Neutrophil (primary cell): ENCODE results near the gene SLC35A2.

Source experiments
- H3K27ac ChIP-seq: fragments of 200-600 bp; sonication (generic); 2 replicates; pipeline ENCODE4 v1.5.1; 2016; ENCODE audit warnings: mild to moderate bottlenecking, moderate library complexity
- H3K27me3 ChIP-seq: fragments of 200-600 bp; sonication (generic); 2 replicates; pipeline ENCODE4 v1.6.0; 2016; ENCODE audit warnings: mild to moderate bottlenecking
- H3K36me3 ChIP-seq: fragments of 200-600 bp; sonication (generic); 2 replicates; pipeline ENCODE4 v1.5.1; 2017
- H3K4me1 ChIP-seq, 2 experiments: fragments of 200-600 bp in 1 of 2; sonication (generic) in 1 of 2; 1 replicate in 1 of 2; 2 replicates in 1 of 2; pipeline versions ENCODE4 v1.5.1 to v1.6.1; 2013 to 2016; ENCODE audit warnings: low read depth in 1 of 2, low read length in 1 of 2, mild to moderate bottlenecking in 1 of 2, moderate library complexity in 1 of 2; ENCODE audit not compliant: control insufficient read depth in 1 of 2, insufficient read depth in 1 of 2
- H3K4me3 ChIP-seq, 2 experiments: fragments of 200-600 bp in 1 of 2; sonication (generic) in 1 of 2; 1 replicate in 1 of 2; 2 replicates in 1 of 2; pipeline ENCODE4 v1.5.1; 2013 to 2016; ENCODE audit warnings: low read depth in 1 of 2, low read length in 1 of 2, mild to moderate bottlenecking in 1 of 2, moderate library complexity in 1 of 2
- H3K9me3 ChIP-seq: fragments of 200-600 bp; sonication (generic); 2 replicates; pipeline ENCODE4 v1.5.1; 2016
- TF ChIP-seq, protein P1 (sequence below): fragments of 200-600 bp; sonication (generic); IDR thresholded peaks from 2 replicates; pipeline ENCODE4 v1.5.1; 2016; ENCODE audit warnings: antibody characterized with exemption

SLC35A2 gene

DNA sequence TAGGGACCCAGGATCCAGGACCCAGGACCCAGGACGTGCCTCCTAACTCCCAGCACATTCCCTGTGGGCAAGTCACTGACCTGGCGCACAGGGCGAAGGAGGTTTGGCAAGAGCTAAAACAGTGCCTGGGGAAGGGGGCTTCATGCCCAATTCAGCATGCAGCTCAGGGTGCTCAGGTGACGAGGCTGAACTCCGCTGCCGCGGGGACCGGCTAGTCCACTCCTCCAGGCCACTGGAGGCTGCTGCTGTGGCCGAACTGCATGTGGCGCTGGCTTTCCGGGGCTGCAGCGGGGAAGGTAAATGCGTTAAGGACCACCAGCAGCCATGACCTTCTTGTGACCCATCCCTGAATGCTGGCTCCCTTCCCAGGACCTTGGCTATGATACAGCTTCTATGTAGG lies 12.3 kb upstream of the SLC35A2 start:
- Histone ChIP-seq H3K9me3 (no peaks in the 10 kb centered on the region), H3K4me1 (peaks cover 8 to 19% of the 10 kb centered on the region in 2 experiments), H3K36me3 (peaks cover 48% of the 10 kb centered on the region), H3K27ac (no peak overlapping the region), H3K4me3 (no peak overlapping the region), H3K27me3 (no peaks in the 10 kb centered on the region)
- TF ChIP-seq, protein P1, sequence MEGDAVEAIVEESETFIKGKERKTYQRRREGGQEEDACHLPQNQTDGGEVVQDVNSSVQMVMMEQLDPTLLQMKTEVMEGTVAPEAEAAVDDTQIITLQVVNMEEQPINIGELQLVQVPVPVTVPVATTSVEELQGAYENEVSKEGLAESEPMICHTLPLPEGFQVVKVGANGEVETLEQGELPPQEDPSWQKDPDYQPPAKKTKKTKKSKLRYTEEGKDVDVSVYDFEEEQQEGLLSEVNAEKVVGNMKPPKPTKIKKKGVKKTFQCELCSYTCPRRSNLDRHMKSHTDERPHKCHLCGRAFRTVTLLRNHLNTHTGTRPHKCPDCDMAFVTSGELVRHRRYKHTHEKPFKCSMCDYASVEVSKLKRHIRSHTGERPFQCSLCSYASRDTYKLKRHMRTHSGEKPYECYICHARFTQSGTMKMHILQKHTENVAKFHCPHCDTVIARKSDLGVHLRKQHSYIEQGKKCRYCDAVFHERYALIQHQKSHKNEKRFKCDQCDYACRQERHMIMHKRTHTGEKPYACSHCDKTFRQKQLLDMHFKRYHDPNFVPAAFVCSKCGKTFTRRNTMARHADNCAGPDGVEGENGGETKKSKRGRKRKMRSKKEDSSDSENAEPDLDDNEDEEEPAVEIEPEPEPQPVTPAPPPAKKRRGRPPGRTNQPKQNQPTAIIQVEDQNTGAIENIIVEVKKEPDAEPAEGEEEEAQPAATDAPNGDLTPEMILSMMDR: no peak

DNA sequence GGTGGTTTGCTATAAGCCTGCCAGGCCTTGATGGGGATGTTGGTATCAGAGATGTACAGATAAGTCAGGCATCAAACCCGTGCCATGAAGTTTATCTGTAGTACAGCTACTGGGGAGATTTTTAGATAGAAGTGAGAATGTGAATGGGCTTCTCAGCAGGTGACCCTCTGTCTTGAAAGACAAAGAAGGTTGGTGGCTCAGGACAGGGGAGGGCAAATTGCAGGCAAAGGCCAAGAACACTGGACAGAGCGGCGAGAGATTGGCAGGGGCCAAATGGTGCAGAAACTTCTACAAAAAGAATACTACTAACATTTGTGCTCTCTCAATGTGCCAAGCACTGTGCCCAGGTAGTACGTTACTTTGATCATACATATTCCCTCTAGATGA lies 9.3 kb upstream of the SLC35A2 start:
- H3K27me3 ChIP-seq: no peaks in the 10 kb centered on the region
- H3K4me1 ChIP-seq: peaks cover 12 to 34% of the 10 kb centered on the region in 2 experiments
- TF ChIP-seq, protein P1: no peak
- H3K27ac ChIP-seq: peak overlapping the region; percentile 97
- H3K9me3 ChIP-seq: no peaks in the 10 kb centered on the region
- H3K4me3 ChIP-seq: peak overlapping the region in 1 of 2 experiments; percentile 95
- peaks cover 58% of the 10 kb centered on the region for H3K36me3 ChIP-seq

GRCh38 chrX:48919947-48920717 lies 8.7 kb upstream of the SLC35A2 start:
- Histone ChIP-seq H3K27me3 (no peaks in the 10 kb centered on the region), H3K4me3 (peak overlapping the region; percentile 78 to 95), H3K36me3 (peaks cover 58% of the 10 kb centered on the region), H3K27ac (peak overlapping the region; percentile 97), H3K4me1 (peaks cover 12 to 34% of the 10 kb centered on the region in 2 experiments), H3K9me3 (no peaks in the 10 kb centered on the region)
- TF ChIP-seq, protein P1: no peak

DNA sequence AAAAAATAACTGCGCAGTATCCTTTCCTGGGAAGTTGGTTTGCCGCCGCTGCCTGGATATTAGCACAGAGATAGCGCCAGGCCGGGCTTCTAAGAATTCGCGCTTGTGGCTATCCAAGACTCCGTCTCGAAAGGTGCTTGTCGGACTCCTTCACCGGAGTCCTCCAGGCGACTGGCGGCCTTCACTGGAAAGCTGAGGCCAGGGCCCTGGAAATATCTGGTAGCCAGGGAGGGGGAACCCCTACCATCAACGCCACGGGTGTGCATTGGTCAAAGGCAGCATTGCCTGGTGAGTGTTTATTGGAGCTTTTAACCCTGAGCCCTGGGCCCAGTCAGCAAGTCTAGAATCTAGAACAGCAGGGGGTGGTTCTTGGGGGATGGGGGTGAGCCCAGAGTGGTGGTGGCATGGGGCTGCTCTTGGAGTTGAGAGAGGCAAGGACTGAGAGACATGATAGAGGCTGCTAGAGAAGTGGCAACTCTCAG lies 8.0 kb upstream of the SLC35A2 start:
- Histone ChIP-seq H3K36me3 (peaks cover 60% of the 10 kb centered on the region), H3K27ac (peak overlapping the region; percentile 97), H3K27me3 (no peaks in the 10 kb centered on the region), H3K4me1 (peaks cover 12 to 34% of the 10 kb centered on the region in 2 experiments), H3K4me3 (peak overlapping the region; percentile 78 to 95), H3K9me3 (no peaks in the 10 kb centered on the region)
- TF ChIP-seq, protein P1: no peak

GRCh38 chrX:48918643-48919340 lies 7.3 kb upstream of the SLC35A2 start, which contains the start of gene PIM2:
Gene PIM2, minus strand, starts transcription at chrX:48919024. Its CDS starts 190 bp downstream, at chrX:48918834.
- Histone ChIP-seq H3K4me1 (peaks cover 12 to 34% of the 10 kb centered on the region in 2 experiments), H3K27me3 (no peaks in the 10 kb centered on the region), H3K36me3 (peaks cover 60% of the 10 kb centered on the region), H3K27ac (peak within 1 kb of the TSS; percentile 97), H3K9me3 (no peaks in the 10 kb centered on the region), H3K4me3 (peak within 1 kb of the TSS; percentile 78 to 95)
- TF ChIP-seq, protein P1: no peak
